ENCODE data around the gene USE1.

Gene USE1

GRCh38 chr19:17205237-17206140 lies 9.7 kb upstream of the USE1 start:
- DNase-seq (ENCODE audit: low spot score): peak; percentile 85

GRCh38 chr19:17206736-17207581 lies 8.2 kb upstream of the USE1 start:
- no peak for DNase-seq (ENCODE audit: low spot score)

- DNase-seq (ENCODE audit: low spot score): peak; percentile 96
These were observed 5.8 kb upstream of the USE1 start for GRCh38 chr19:17209126-17210036.

GRCh38 chr19:17210296-17210695 lies 4.9 kb upstream of the USE1 start:
- DNase-seq (ENCODE audit: low spot score): no peak

GRCh38 chr19:17211547-17212446 lies 3.4 kb upstream of the USE1 start:
- no peak for DNase-seq (ENCODE audit: low spot score)

- DNase-seq (ENCODE audit: low spot score): no peak
These were observed 1.8 kb upstream of the USE1 start for GRCh38 chr19:17213334-17213733.

- DNase-seq (ENCODE audit: low spot score): no peak
These were observed 540 bp upstream of the USE1 start for GRCh38 chr19:17214508-17215126.

GRCh38 chr19:17216058-17216670 lies 1.0 kb downstream of the USE1 start:
- no peak for DNase-seq (ENCODE audit: low spot score)

GRCh38 chr19:17219286-17219685 lies 4.1 kb downstream of the USE1 start:
- no peak for DNase-seq (ENCODE audit: low spot score)

GRCh38 chr19:17220207-17220758 lies 5.1 kb downstream of the USE1 start:
- DNase-seq (ENCODE audit: low spot score): no peak

- DNase-seq (ENCODE audit: low spot score): no peak
These were observed 9.9 kb downstream of the USE1 start for GRCh38 chr19:17225053-17225452.

- peak; percentile 92 for DNase-seq (ENCODE audit: low spot score)
These were observed 11.1 kb downstream of the USE1 start, which contains the start of gene OCEL1 for GRCh38 chr19:17226002-17226933. Gene OCEL1 (plus strand): TSS chr19:17226226. CDS start chr19:17226248, 22 bp downstream.

- no peak for DNase-seq (ENCODE audit: low spot score)
These were observed 12.7 kb downstream of the USE1 start for GRCh38 chr19:17227798-17228367.

- DNase-seq (ENCODE audit: low spot score): no peak
These were observed 14.7 kb downstream of the USE1 start for GRCh38 chr19:17229890-17230289.

GRCh38 chr19:17232258-17232657 lies 17.1 kb downstream of the USE1 start:
- no peak for DNase-seq (ENCODE audit: low spot score)

- DNase-seq (ENCODE audit: low spot score): peak; percentile 72
These were observed 19.7 kb downstream of the USE1 start for GRCh38 chr19:17234911-17235299.

- peak; percentile 33 for DNase-seq (ENCODE audit: low spot score)
These were observed 20.3 kb downstream of the USE1 start for GRCh38 chr19:17235300-17235970.

All from iPS-NIHi11 (cell line).